Thyroid gland (tissue), 4 donors: Measurements from ENCODE around the gene TFCP2. TPM values are rescaled to one million over a fixed set of nuclear protein-coding genes. Genes with fewer than 3 reads are reported as not detected.

ENCODE experiments used
- DNase-seq, 2 donors: peaks; one replicate each; pipeline ENCODE4 v3.0.0-alpha.2; 2019
- H3K27ac ChIP-seq, 3 donors: fragments of 200-600 bp; sonication (generic); 1 replicate in 2 of 3; 2 replicates in 1 of 3; pipeline ENCODE4 v1.5.1; 2016 to 2019; ENCODE audit warnings: mild to moderate bottlenecking in 1 of 3, moderate library complexity in 1 of 3
- H3K27me3 ChIP-seq: fragments of 200-600 bp; sonication (generic); one replicate; pipeline ENCODE4 v1.5.1; 2019
- H3K36me3 ChIP-seq, 2 donors: fragments of 200-600 bp; sonication (generic); one replicate each; pipeline ENCODE4 v1.5.1; 2016 to 2019
- H3K4me1 ChIP-seq, 2 donors: fragments of 200-600 bp; sonication (generic); one replicate each; pipeline ENCODE4 v1.5.1; 2017 to 2019
- H3K4me3 ChIP-seq, 3 donors: fragments of 200-600 bp; sonication (generic); replicated peaks in 1 of 3; 1 replicate in 2 of 3; 2 replicates in 1 of 3; pipeline ENCODE4 v1.5.1; 2016; ENCODE audit warnings: mild to moderate bottlenecking in 1 of 3
- H3K9me3 ChIP-seq: fragments of 200-600 bp; sonication (generic); one replicate; pipeline ENCODE4 v1.5.1; 2017
- POLR2A ChIP-seq, 2 donors: fragments of 450-650 bp; IDR thresholded peaks; one replicate each; pipeline ENCODE4 v1.6.1; 2017; ENCODE audit warnings: antibody characterized with exemption in 2 of 2, mild to moderate bottlenecking in 2 of 2, moderate library complexity in 1 of 2
- WGBS, 2 donors: methylation state at CpG; one replicate each; pipeline ENCODE4 v1.1.5; 2017; 5-methylcytosine and 5-hydroxymethylcytosine counted together
- intact Hi-C: fragments of 100-400 bp; cut with DNase I; formaldehyde crosslinking; loops from one replicate; pipeline ENCODE4 v1.15.1; 2023
- total RNA-seq, 4 donors: library from RNA; depleted of rRNA; stranded (reverse); fragments of >200 nt; gene quantifications; one replicate each; pipeline ENCODE4 v1.2.3, GENCODE V29; 2016
- TF ChIP-seq, protein P1 (sequence below), 6 experiments: fragments of 200-600 bp in 3 of 6; fragments of 450-650 bp in 3 of 6; sonication (generic) in 3 of 6; IDR thresholded peaks; one replicate each; pipeline ENCODE4 v1.5.1; 2016 to 2019; ENCODE audit warnings: antibody characterized with exemption in 6 of 6, mild to moderate bottlenecking in 2 of 6, inconsistent platforms in 1 of 6, moderate library complexity in 1 of 6

Gene TFCP2
- total RNA-seq, 4 donors from 2014 or later: 14.9 to 22.6 (median 21.3) TPM

DNA sequence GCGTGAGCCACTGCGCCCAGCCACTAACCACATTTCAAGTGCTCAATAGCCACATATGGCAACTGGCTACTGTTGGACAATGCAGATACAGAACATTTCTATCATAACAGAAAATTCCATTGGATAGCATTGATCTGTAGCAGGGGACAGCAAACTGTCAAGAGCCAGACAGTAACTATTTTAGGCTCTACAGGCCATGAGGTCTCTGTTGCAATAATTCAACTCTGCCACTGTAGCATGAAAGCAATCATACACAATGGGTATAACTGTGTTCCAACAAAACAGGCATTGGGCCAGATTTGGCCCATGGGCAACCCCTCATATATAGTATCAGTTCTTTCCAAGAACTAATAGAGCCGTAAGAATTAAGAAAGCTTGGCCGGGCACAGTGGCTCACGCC lies 97.5 kb downstream of the TFCP2 start:
- DNase-seq: no peak
- Histone ChIP-seq H3K4me1 (peaks cover 6 to 8% of the 10 kb centered on the region in 2 donors), H3K9me3 (no peaks in the 10 kb centered on the region), H3K36me3 (peaks cover 20 to 25% of the 10 kb centered on the region in 2 donors), H3K27me3 (no peaks in the 10 kb centered on the region), H3K27ac (no peak overlapping the region), H3K4me3 (no peak overlapping the region)
- intact Hi-C loops: no loop called here
- TF ChIP-seq, protein P1, sequence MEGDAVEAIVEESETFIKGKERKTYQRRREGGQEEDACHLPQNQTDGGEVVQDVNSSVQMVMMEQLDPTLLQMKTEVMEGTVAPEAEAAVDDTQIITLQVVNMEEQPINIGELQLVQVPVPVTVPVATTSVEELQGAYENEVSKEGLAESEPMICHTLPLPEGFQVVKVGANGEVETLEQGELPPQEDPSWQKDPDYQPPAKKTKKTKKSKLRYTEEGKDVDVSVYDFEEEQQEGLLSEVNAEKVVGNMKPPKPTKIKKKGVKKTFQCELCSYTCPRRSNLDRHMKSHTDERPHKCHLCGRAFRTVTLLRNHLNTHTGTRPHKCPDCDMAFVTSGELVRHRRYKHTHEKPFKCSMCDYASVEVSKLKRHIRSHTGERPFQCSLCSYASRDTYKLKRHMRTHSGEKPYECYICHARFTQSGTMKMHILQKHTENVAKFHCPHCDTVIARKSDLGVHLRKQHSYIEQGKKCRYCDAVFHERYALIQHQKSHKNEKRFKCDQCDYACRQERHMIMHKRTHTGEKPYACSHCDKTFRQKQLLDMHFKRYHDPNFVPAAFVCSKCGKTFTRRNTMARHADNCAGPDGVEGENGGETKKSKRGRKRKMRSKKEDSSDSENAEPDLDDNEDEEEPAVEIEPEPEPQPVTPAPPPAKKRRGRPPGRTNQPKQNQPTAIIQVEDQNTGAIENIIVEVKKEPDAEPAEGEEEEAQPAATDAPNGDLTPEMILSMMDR (IDR thresholded peaks at IDR 0.05): no peak
- TF ChIP-seq POLR2A (IDR thresholded peaks at IDR 0.05): no peak
- WGBS, 2 donors: 93 to 99% methylated on average over 5 of the region's 5 CpGs

DNA sequence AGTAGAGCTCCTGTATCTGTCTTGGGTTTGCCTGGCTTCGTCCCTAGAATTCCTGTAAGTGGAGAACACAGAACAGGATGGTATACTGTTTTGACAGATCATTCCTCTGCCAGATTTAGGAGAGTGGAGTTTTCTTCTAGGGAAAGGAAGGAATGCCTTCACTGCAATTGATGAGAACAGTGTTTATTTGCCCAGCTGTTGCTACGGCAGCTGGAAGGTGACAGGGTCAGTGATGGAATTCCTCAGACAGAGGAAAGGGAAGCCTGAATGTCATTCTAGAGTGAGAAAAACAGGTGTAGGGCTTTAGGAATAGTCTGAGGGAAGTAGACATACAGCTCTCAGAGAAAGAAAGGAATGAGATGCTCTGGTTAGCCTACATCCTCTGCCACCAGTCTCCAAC lies 101.3 kb downstream of the TFCP2 start:
- H3K27me3 ChIP-seq: no peaks in the 10 kb centered on the region
- no peaks in the 10 kb centered on the region for H3K9me3 ChIP-seq
- H3K4me1 ChIP-seq: no peaks in the 10 kb centered on the region
- peaks cover 30 to 50% of the 10 kb centered on the region in 2 donors for H3K36me3 ChIP-seq
- TF ChIP-seq POLR2A (IDR thresholded peaks at IDR 0.05): no peak
- TF ChIP-seq, protein P1 (IDR thresholded peaks at IDR 0.05): no peak
- 85 to 90% methylated on average over 2 of the region's 2 CpGs for WGBS, 2 donors
- intact Hi-C loops: no loop called here
- H3K4me3 ChIP-seq: no peak overlapping the region
- no peak overlapping the region for H3K27ac ChIP-seq
- DNase-seq: no peak

DNA sequence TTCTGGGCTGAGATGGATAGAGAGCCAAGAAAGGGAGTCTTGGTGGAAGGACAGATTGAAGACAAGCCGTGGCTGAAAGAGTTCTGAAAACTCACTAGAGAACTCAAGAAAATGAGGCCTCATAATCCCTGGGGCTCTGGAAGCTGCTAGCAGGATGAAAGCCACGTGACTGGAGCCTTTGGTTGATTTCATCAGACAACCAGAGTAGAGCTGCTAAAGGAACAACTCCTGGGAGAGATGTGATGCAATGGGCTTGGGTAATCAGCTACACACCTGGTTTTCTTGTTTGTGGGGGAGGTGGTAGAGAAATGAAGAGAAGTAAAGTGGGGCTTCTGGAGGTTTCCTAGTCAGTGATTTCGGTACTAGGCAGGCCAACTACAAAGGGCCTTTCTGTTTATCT lies 102.9 kb downstream of the TFCP2 start:
- DNase-seq: no peak
- H3K4me3 ChIP-seq: no peak overlapping the region
- WGBS, 2 donors: 92 to 93% methylated on average over 3 of the region's 3 CpGs
- H3K4me1 ChIP-seq: no peaks in the 10 kb centered on the region
- intact Hi-C loops: no loop called here
- TF ChIP-seq POLR2A (IDR thresholded peaks at IDR 0.05): no peak
- TF ChIP-seq, protein P1 (IDR thresholded peaks at IDR 0.05): no peak
- H3K27me3 ChIP-seq: no peaks in the 10 kb centered on the region
- no peaks in the 10 kb centered on the region for H3K9me3 ChIP-seq
- H3K36me3 ChIP-seq: peaks cover 44 to 58% of the 10 kb centered on the region in 2 donors
- no peak overlapping the region for H3K27ac ChIP-seq

DNA sequence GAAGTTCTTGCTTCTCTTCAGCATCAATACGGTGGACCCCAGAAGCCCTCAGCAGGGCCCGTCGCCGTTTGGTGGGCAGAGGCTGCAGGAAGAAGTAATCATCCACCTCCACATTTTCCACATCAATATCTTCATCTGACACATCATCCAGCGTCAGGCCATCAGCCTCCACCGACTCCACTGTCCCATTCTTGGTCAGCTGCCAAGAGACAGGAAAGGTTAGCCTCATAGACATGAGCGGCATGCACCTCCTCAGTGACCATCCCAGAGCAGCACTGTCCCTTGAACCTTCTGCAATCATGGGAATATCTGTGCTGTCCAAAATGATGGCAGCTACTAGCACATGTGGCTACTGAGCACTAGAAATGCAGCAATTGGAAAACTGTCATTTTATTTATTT lies 105.2 kb downstream of the TFCP2 start:
- 82 to 85% methylated on average over 7 of the region's 7 CpGs for WGBS, 2 donors
- Histone ChIP-seq H3K27ac (no peak overlapping the region), H3K36me3 (peaks cover 54 to 69% of the 10 kb centered on the region in 2 donors), H3K27me3 (no peaks in the 10 kb centered on the region), H3K4me3 (no peak overlapping the region), H3K9me3 (no peaks in the 10 kb centered on the region), H3K4me1 (no peaks in the 10 kb centered on the region)
- intact Hi-C loops: no loop called here
- TF ChIP-seq, protein P1 (IDR thresholded peaks at IDR 0.05): no peak
- TF ChIP-seq POLR2A (IDR thresholded peaks at IDR 0.05): no peak
- no peak for DNase-seq

DNA sequence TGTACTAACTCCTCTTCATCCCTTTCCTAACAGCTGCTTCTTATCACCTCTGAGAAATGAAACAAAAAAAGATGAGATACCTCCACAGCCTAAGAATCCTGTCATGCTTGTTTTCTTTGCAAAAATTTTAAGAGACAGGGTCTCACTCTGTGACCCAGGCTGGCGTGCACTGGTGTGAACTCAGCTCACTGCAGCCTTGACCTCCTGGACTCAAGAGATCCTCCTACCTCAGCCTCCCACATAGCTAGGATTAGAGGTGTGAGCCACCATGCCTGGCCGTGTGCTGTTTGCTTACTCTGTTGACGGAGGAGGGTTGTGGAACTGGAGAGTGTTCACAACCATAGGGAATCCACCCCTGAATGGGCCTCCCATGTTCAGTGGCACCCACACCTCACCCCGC lies 105.7 kb downstream of the TFCP2 start:
- Histone ChIP-seq H3K9me3 (no peaks in the 10 kb centered on the region), H3K4me1 (no peaks in the 10 kb centered on the region), H3K27ac (no peak overlapping the region), H3K27me3 (no peaks in the 10 kb centered on the region), H3K4me3 (no peak overlapping the region), H3K36me3 (peaks cover 56 to 71% of the 10 kb centered on the region in 2 donors)
- DNase-seq: no peak
- TF ChIP-seq, protein P1 (IDR thresholded peaks at IDR 0.05): no peak
- no peak for TF ChIP-seq POLR2A (IDR thresholded peaks at IDR 0.05)
- 95 to 97% methylated on average over 4 of the region's 4 CpGs for WGBS, 2 donors
- intact Hi-C loops: no loop called here
